ENCODE results near the gene PTPRN2. TPM values are rescaled to one million over a fixed set of nuclear protein-coding genes. Genes with fewer than 3 reads are reported as not detected.

The PTPRN2 gene
- total and polyA plus RNA-seq, 3 experiments from 2014 or later: 0.33 to 1.2 (median 0.42) TPM

DNA sequence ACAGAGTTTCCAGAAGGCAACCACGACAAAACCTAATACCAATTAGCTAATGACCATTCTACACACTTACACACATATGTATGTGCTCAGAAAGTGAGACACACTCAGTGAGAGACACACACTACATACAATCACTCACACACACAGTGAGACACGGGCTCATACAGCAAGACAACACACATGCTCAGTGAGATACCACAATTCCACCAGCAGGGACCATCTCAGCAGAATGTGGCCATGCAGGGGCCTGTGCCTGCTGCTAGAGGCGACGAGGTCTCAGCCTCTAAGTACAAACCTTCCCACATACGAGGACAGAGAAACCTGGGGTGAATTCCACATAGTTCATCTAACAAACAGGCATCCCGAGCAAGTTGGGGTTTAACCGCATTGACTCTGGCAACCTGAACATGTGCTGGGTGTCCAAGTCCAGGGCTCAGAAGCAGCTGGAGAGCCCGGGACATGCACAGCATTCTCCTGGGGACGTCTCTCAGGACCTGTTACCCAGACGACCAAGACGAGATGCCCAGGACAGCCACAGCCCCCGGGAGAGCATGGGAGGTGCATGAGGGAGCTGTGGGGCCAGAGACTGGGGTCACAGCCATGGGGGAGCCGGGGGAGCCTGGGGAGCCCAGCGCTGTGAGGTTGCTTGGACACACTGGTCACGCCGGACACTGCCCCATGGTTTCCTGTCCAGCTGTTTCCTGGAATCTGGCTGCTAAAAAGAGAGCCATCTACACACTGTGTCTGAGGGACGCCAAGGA, 523.6 kb downstream of the PTPRN2 start:
- no peak overlapping the region for H3K27ac ChIP-seq (ENCODE audit: low read depth, low read length)
- no peaks in the 10 kb centered on the region for H3K9me3 ChIP-seq (ENCODE audit: low read length)
- H3K4me3 Mint-ChIP-seq: no peak overlapping the region
- H3K4me3 ChIP-seq (ENCODE audit: low read length): no peak overlapping the region
- H3K4me1 ChIP-seq (ENCODE audit: insufficient read depth, low read length): no peaks in the 10 kb centered on the region
- peaks cover 0 to 8% of the 10 kb centered on the region in 2 donors for H3K27me3 Mint-ChIP-seq
- H3K4me1 Mint-ChIP-seq: no peaks in the 10 kb centered on the region
- DNase-seq: peak in 1 of 5 donors; percentile 17
- no peaks in the 10 kb centered on the region for H3K36me3 Mint-ChIP-seq
- ChIA-PET CTCF (no interaction called here), POLR2A (no interaction called here)
- H3K27me3 ChIP-seq (ENCODE audit: insufficient read depth, low read length, poor library complexity, severe bottlenecking): no peaks in the 10 kb centered on the region
- H3K36me3 ChIP-seq (ENCODE audit: insufficient read depth, low read length): no peaks in the 10 kb centered on the region
- peaks cover 0 to 3% (median 0%) of the 10 kb centered on the region in 5 donors for H3K9me3 Mint-ChIP-seq
- H3K27ac Mint-ChIP-seq: no peak overlapping the region

DNA sequence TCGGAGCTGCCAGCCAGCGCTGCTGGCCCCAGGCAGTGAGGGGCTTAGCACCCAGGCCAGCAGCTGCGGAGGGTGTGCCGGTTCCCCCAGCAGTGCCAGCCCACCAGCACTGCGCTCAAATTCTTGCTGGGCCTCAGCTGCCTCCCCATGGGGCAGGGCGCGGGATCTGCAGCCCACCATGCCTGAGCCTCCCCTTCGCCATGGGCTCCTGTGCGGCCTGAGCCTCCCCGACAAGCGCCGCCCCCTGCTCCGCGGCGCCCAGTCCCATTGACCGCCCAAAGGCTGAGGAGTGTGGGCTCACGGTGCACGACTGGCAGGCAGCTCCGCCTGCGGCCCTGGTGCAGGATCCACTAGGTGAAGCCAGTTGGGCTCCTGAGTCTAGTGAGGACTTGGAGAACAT, 525.0 kb downstream of the PTPRN2 start:
- no peaks in the 10 kb centered on the region for H3K36me3 ChIP-seq (ENCODE audit: insufficient read depth, low read length)
- Mint-ChIP-seq H3K4me1 (no peaks in the 10 kb centered on the region), H3K27ac (no peak overlapping the region), H3K27me3 (peaks cover 0 to 8% of the 10 kb centered on the region in 2 donors), H3K9me3 (peaks cover 0 to 3% (median 0%) of the 10 kb centered on the region in 5 donors), H3K36me3 (no peaks in the 10 kb centered on the region), H3K4me3 (no peak overlapping the region)
- no peak for DNase-seq
- H3K27me3 ChIP-seq (ENCODE audit: insufficient read depth, low read length, poor library complexity, severe bottlenecking): no peaks in the 10 kb centered on the region
- no peak overlapping the region for H3K4me3 ChIP-seq (ENCODE audit: low read length)
- no peak overlapping the region for H3K27ac ChIP-seq (ENCODE audit: low read depth, low read length)
- ChIA-PET POLR2A (no interaction called here), CTCF (no interaction called here)
- H3K9me3 ChIP-seq (ENCODE audit: low read length): no peaks in the 10 kb centered on the region
- no peaks in the 10 kb centered on the region for H3K4me1 ChIP-seq (ENCODE audit: insufficient read depth, low read length)

DNA sequence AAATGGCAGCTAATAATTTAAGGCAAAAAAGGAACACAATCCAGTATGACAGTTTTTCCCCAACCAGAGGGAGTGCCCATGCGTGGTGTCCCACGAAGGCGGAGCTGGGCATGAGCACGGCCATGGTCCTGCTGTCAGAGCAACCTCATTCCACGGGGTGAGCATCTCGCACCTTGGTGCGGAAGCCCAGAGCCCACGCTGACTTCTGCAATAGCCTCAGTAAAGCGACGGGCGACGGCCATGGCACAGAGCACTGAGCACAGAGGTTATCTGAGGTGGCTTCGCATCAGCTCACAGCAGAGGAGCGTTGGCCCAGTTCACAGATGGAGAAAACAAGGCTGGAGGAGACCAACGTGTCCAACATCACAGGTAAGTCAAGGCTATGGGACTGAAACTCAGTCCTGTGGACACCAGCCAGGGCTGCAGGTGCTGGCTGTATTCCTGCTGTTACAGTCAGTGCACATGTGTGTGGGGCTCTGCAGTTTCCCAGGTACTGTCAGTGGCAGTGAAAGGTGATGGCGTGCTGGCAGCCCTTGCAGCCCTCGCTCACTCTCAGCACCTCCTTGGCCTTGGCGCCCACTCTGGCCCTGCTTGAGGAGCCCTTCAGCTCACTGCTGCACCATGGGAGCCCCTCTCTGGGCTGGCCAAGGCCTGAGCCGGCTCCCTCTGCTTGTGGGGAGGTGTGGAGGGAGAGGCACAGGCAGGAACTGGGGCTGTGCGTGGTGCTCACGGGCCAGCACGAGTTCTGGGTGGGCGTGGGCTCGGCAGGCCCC, 525.6 kb downstream of the PTPRN2 start:
- no peak overlapping the region for H3K27ac Mint-ChIP-seq
- H3K4me1 ChIP-seq (ENCODE audit: insufficient read depth, low read length): no peaks in the 10 kb centered on the region
- H3K4me1 Mint-ChIP-seq: no peaks in the 10 kb centered on the region
- DNase-seq: peak in 1 of 5 donors; percentile 22
- H3K9me3 ChIP-seq (ENCODE audit: low read length): no peaks in the 10 kb centered on the region
- H3K4me3 ChIP-seq (ENCODE audit: low read length): no peak overlapping the region
- ChIA-PET CTCF (no interaction called here), POLR2A (no interaction called here)
- no peaks in the 10 kb centered on the region for H3K27me3 ChIP-seq (ENCODE audit: insufficient read depth, low read length, poor library complexity, severe bottlenecking)
- no peaks in the 10 kb centered on the region for H3K36me3 Mint-ChIP-seq
- H3K27me3 Mint-ChIP-seq: peaks cover 0 to 8% of the 10 kb centered on the region in 2 donors
- H3K9me3 Mint-ChIP-seq: peaks cover 0 to 3% (median 0%) of the 10 kb centered on the region in 5 donors
- no peak overlapping the region for H3K4me3 Mint-ChIP-seq
- no peak overlapping the region for H3K27ac ChIP-seq (ENCODE audit: low read depth, low read length)
- H3K36me3 ChIP-seq (ENCODE audit: insufficient read depth, low read length): no peaks in the 10 kb centered on the region

DNA sequence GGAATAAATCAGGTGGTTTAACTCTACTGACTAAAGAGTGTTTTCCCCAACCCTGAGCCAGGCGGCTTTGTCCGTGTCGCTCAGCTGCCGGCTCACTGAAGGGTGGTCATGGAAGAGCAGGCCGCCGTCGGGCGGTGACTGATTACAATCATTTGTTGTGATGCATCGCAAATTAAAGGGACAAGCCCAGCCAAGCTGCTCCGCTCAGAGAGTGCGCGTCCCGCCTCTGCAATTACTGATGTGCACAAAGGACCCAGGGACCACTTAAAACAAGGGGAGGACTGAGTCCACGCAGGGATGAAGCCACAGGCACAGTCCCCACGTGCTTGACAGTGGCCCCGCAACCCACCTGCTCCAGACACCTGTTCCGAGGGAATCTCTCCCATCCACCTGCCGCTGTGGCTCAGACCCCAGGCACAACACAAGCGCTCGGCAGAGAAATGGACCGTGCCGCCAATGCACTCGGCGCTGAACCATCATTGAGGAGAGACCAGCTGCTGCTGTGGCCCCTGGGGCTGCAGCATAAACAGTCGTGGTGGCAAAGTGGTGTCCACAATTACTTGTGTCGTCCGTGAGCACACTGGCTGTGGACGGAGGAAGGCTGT, 526.5 kb downstream of the PTPRN2 start:
- H3K27me3 Mint-ChIP-seq: peaks cover 0 to 8% of the 10 kb centered on the region in 2 donors
- Histone ChIP-seq H3K4me1 (ENCODE audit: insufficient read depth, low read length) (no peaks in the 10 kb centered on the region), H3K27me3 (ENCODE audit: insufficient read depth, low read length, poor library complexity, severe bottlenecking) (no peaks in the 10 kb centered on the region), H3K27ac (ENCODE audit: low read depth, low read length) (no peak overlapping the region), H3K9me3 (ENCODE audit: low read length) (no peaks in the 10 kb centered on the region), H3K36me3 (ENCODE audit: insufficient read depth, low read length) (no peaks in the 10 kb centered on the region), H3K4me3 (ENCODE audit: low read length) (no peak overlapping the region)
- ChIA-PET POLR2A (no interaction called here), CTCF (no interaction called here)
- peak overlapping the region in 1 of 7 donors; percentile 27 for H3K4me3 Mint-ChIP-seq
- no peaks in the 10 kb centered on the region for H3K4me1 Mint-ChIP-seq
- no peak overlapping the region for H3K27ac Mint-ChIP-seq
- no peaks in the 10 kb centered on the region for H3K36me3 Mint-ChIP-seq
- peak in 1 of 5 donors; percentile 7 for DNase-seq
- peaks cover 0 to 3% (median 0%) of the 10 kb centered on the region in 5 donors for H3K9me3 Mint-ChIP-seq

DNA sequence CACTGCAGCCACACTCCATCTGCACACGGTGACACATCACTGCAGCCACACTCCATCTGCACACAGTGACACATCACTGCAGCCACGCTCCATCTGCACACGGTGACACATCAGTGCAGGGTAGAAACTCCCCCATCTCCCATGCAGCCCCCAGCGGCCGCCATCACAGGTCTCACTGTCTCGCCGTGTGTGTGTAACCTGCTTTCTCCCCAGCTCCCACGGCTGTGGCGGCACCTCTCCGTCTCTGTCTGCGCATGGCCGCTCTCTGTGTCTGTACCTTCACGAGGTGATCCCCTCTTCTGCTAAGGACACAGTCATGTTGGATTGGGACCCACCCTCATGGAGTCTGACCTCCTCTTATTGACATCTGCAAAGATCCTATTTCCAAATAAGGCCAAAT, 527.4 kb downstream of the PTPRN2 start:
- H3K27ac Mint-ChIP-seq: no peak overlapping the region
- no peaks in the 10 kb centered on the region for H3K4me1 ChIP-seq (ENCODE audit: insufficient read depth, low read length)
- no peaks in the 10 kb centered on the region for H3K4me1 Mint-ChIP-seq
- H3K36me3 ChIP-seq (ENCODE audit: insufficient read depth, low read length): no peaks in the 10 kb centered on the region
- no peaks in the 10 kb centered on the region for H3K27me3 ChIP-seq (ENCODE audit: insufficient read depth, low read length, poor library complexity, severe bottlenecking)
- no peak overlapping the region for H3K27ac ChIP-seq (ENCODE audit: low read depth, low read length)
- no peak overlapping the region for H3K4me3 Mint-ChIP-seq
- CTCF ChIA-PET: no interaction called here
- POLR2A ChIA-PET: no interaction called here
- DNase-seq: no peak
- no peaks in the 10 kb centered on the region for H3K9me3 ChIP-seq (ENCODE audit: low read length)
- H3K9me3 Mint-ChIP-seq: peaks cover 0 to 5% (median 0%) of the 10 kb centered on the region in 5 donors
- H3K36me3 Mint-ChIP-seq: no peaks in the 10 kb centered on the region
- H3K4me3 ChIP-seq (ENCODE audit: low read length): no peak overlapping the region
- H3K27me3 Mint-ChIP-seq: peaks cover 3 to 8% of the 10 kb centered on the region in 2 donors

DNA sequence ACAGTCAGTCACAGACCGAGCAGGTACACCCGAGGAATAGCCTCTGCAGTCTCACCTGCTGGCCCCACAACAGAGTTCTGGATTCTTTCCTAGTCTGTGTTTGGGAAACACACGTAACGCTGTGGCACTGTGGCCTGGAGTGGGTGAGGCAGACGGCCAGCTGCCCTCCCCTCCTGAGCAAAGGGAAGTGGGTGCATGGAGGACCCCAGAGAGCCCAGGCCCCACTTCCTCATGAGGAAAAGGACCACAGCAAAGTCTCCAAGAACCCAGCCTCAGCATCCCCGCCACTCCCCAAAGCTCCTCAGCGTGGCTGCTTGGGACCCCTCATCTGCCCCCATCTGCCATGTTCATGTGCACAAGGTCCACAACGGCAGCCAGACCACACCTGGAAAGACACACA, 530.2 kb downstream of the PTPRN2 start:
- no peaks in the 10 kb centered on the region for H3K36me3 ChIP-seq (ENCODE audit: insufficient read depth, low read length)
- no peak overlapping the region for H3K4me3 Mint-ChIP-seq
- peaks cover 0 to 5% of the 10 kb centered on the region in 2 donors for H3K27me3 Mint-ChIP-seq
- no peaks in the 10 kb centered on the region for H3K4me1 ChIP-seq (ENCODE audit: insufficient read depth, low read length)
- no peak overlapping the region for H3K27ac Mint-ChIP-seq
- H3K4me1 Mint-ChIP-seq: no peaks in the 10 kb centered on the region
- H3K27me3 ChIP-seq (ENCODE audit: insufficient read depth, low read length, poor library complexity, severe bottlenecking): no peaks in the 10 kb centered on the region
- peaks cover 0 to 5% (median 0%) of the 10 kb centered on the region in 5 donors for H3K9me3 Mint-ChIP-seq
- H3K9me3 ChIP-seq (ENCODE audit: low read length): no peaks in the 10 kb centered on the region
- no peaks in the 10 kb centered on the region for H3K36me3 Mint-ChIP-seq
- H3K27ac ChIP-seq (ENCODE audit: low read depth, low read length): no peak overlapping the region
- POLR2A ChIA-PET: no interaction called here
- DNase-seq: peak in 1 of 5 donors; percentile 33
- CTCF ChIA-PET: no interaction called here
- H3K4me3 ChIP-seq (ENCODE audit: low read length): no peak overlapping the region

DNA sequence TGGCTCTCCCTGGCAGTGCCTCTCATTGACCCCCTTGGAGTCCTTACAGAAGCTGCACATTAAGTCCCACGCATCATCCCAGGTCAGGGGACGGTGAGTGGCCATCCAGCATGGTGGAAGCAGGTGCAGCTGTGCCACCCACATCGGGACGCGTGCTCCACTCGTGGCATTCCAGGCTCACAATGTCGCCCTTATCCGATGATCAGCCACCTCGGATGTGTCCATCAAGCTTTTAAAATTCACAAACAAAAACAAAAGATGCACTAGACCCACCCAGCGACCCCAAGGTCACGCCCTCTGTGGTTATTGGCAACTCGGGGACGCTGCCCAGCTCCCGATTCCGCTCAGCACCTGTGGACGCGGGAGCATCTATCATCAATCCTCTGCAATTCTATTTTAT, 530.9 kb downstream of the PTPRN2 start:
- DNase-seq: peak in 1 of 5 donors; percentile 23
- ChIA-PET POLR2A (no interaction called here), CTCF (no interaction called here)
- peaks cover 0 to 2% (median 0%) of the 10 kb centered on the region in 5 donors for H3K9me3 Mint-ChIP-seq
- H3K27me3 Mint-ChIP-seq: peaks cover 0 to 5% of the 10 kb centered on the region in 2 donors
- no peaks in the 10 kb centered on the region for H3K36me3 Mint-ChIP-seq
- H3K4me3 Mint-ChIP-seq: no peak overlapping the region
- peak overlapping the region in 1 of 8 donors; percentile 89 for H3K27ac Mint-ChIP-seq
- Histone ChIP-seq H3K36me3 (ENCODE audit: insufficient read depth, low read length) (no peaks in the 10 kb centered on the region), H3K27ac (ENCODE audit: low read depth, low read length) (no peak overlapping the region), H3K27me3 (ENCODE audit: insufficient read depth, low read length, poor library complexity, severe bottlenecking) (no peaks in the 10 kb centered on the region), H3K4me1 (ENCODE audit: insufficient read depth, low read length) (no peaks in the 10 kb centered on the region), H3K4me3 (ENCODE audit: low read length) (no peak overlapping the region), H3K9me3 (ENCODE audit: low read length) (no peaks in the 10 kb centered on the region)
- H3K4me1 Mint-ChIP-seq: no peaks in the 10 kb centered on the region

Measured in CD8-positive, alpha-beta memory T cell (primary cell).